ENCODE results near the gene OCIAD2.

Gene OCIAD2

GRCh38 chr4:48914311-48914710 lies 7.7 kb upstream of the OCIAD2 start:
- no peak overlapping the region for H3K27ac ChIP-seq
- no peak for TF ChIP-seq CTCF (conservative IDR thresholded peaks at IDR 0.05)

GRCh38 chr4:48913346-48913745 lies 6.8 kb upstream of the OCIAD2 start:
- TF ChIP-seq CTCF (conservative IDR thresholded peaks at IDR 0.05) = no peak
- H3K27ac ChIP-seq = no peak overlapping the region

DNA sequence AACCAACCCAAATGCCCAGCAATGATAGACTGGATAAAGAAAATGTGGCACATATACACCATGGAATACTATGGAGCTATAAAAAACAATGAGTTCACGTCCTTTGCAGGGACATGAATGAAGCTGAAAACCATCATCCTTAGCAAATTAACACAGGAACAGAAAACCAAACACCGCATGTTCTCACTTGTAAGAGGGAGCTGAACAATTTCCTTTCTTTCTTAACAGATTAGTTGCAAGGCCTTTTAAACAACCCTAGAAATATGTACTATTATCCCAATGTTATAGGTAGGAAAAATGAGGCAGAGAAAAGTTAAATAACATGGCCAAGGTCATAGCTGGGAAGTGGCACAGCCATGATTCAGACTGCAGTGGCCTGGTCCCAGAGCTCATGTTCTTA lies 5.8 kb upstream of the OCIAD2 start:
- H3K27ac ChIP-seq = no peak overlapping the region
- no peak for TF ChIP-seq CTCF (conservative IDR thresholded peaks at IDR 0.05)

GRCh38 chr4:48910511-48910910 lies 3.9 kb upstream of the OCIAD2 start:
- TF ChIP-seq CTCF (conservative IDR thresholded peaks at IDR 0.05) = no peak
- H3K27ac ChIP-seq = no peak overlapping the region

- TF ChIP-seq CTCF (conservative IDR thresholded peaks at IDR 0.05) = no peak
- no peak overlapping the region for H3K27ac ChIP-seq
These were observed 3.1 kb upstream of the OCIAD2 start for GRCh38 chr4:48909697-48910096.

DNA sequence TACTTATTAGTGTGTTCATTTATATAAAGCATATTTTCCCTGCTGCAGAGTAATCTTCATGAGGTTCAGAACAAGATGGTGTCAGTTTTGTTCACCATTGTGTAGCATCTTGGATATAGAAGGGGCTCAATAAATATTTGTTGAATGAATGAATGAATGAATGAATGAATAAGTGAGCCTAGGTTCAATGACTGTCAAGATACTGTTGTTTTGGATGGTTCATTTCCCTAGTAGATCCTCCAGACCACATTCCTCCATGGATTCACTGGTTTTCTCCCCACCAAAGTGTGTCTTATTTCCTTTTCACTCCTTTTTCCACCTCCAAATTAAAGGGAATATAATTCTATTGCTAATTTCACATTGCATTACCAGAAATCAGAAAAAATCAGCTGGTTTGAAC lies 2.1 kb upstream of the OCIAD2 start:
- no peak overlapping the region for H3K27ac ChIP-seq
- TF ChIP-seq CTCF (conservative IDR thresholded peaks at IDR 0.05) = no peak

GRCh38 chr4:48907706-48908477 lies 1.3 kb upstream of the OCIAD2 start:
- H3K27ac ChIP-seq = no peak overlapping the region
- TF ChIP-seq CTCF (conservative IDR thresholded peaks at IDR 0.05) = no peak

Measured in VCaP (cell line).